WERI-Rb-1 (cell line): Measurements from ENCODE around the gene PUSL1.

ENCODE experiments used
- DNase-seq: peaks from one replicate; pipeline ENCODE4 v3.0.0-alpha.2; 2020
- H3K27ac ChIP-seq: fragments of 250-450 bp; sonication (Bioruptor Pico); 2 replicates; pipeline ENCODE4 v1.5.1; 2020; ENCODE audit warnings: mild to moderate bottlenecking, moderate library complexity
- H3K27me3 ChIP-seq: fragments of 250-450 bp; sonication (Bioruptor Pico); 2 replicates; pipeline ENCODE4 v1.5.1; 2021; ENCODE audit warnings: mild to moderate bottlenecking, low read depth, moderate library complexity; ENCODE audit not compliant: insufficient read depth, severe bottlenecking
- H3K36me3 ChIP-seq: fragments of 250-450 bp; sonication (Bioruptor Pico); 2 replicates; pipeline ENCODE4 v1.5.1; 2020; ENCODE audit warnings: mild to moderate bottlenecking, moderate library complexity
- H3K4me3 ChIP-seq: 2 replicates; pipeline ENCODE4 v1.5.1; 2011; ENCODE audit warnings: low read depth, mild to moderate bottlenecking, control low read depth, low read length
- H3K9me3 ChIP-seq: fragments of 250-450 bp; sonication (Bioruptor Pico); 2 replicates; pipeline ENCODE4 v1.5.1; 2021; ENCODE audit warnings: mild to moderate bottlenecking, moderate library complexity; ENCODE audit not compliant: severe bottlenecking
- CTCF ChIP-seq: IDR thresholded peaks from 2 replicates; pipeline ENCODE4 v1.5.1; 2011; ENCODE audit warnings: low read depth, mild to moderate bottlenecking, control low read depth, inconsistent platforms, low read length

PUSL1 gene

GRCh38 chr1:1352786-1353388, 44.5 kb downstream of the PUSL1 start:
- H3K9me3 ChIP-seq = no peaks in the 10 kb centered on the region
- no peak for TF ChIP-seq CTCF
- no peaks in the 10 kb centered on the region for H3K27me3 ChIP-seq
- no peak overlapping the region for H3K4me3 ChIP-seq
- no peak for DNase-seq
- H3K36me3 ChIP-seq = peaks cover 31% of the 10 kb centered on the region
- peak overlapping the region; percentile 73 for H3K27ac ChIP-seq

DNA sequence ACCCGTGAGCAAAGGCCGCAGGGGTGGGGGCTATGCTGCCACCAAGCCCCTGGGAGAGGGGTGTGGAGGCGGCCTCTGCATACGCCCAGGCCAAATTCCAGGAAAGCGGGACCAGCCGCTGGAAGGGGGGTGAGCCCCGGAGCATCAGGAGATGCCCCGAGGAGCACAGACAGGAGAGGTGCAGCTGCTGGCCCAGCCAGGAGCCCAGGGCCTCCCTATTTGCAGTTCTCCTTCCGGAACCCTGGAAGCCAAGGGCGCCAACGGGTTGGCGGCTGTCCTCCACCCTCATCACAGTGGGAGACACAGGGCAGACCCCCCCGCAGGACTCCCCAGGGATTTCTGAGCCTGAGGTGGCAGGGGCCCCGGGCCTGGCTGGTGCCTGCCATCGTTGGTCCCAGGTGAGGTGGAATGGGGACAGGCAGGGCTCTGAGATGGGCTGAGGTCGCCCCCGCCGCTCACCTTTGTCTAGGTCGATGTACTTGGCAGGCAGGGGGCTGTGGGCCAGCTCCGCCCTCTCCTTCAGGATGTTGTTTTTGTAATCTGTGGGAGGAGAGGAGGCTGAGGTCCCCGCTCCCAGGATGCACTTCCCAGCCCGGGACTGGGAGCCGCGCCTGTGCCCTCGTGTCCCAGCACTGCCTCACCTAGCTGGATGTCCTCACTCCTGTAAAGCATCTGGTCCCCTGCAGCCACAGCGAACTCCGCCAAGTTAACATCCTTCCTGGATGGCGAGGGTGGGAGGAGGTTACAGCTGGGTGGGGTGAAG, 45.2 kb downstream of the PUSL1 start:
- DNase-seq = no peak
- peaks cover 31% of the 10 kb centered on the region for H3K36me3 ChIP-seq
- H3K27me3 ChIP-seq = no peaks in the 10 kb centered on the region
- H3K9me3 ChIP-seq = no peaks in the 10 kb centered on the region
- TF ChIP-seq CTCF = no peak
- H3K27ac ChIP-seq = peak overlapping the region; percentile 73
- no peak overlapping the region for H3K4me3 ChIP-seq

GRCh38 chr1:1354271-1355247, 46.2 kb downstream of the PUSL1 start:
- no peak for TF ChIP-seq CTCF
- no peak for DNase-seq
- H3K27ac ChIP-seq = peak overlapping the region; percentile 73
- peaks cover 31% of the 10 kb centered on the region for H3K36me3 ChIP-seq
- H3K9me3 ChIP-seq = no peaks in the 10 kb centered on the region
- H3K27me3 ChIP-seq = no peaks in the 10 kb centered on the region
- no peak overlapping the region for H3K4me3 ChIP-seq

GRCh38 chr1:1355416-1355815, 47.0 kb downstream of the PUSL1 start:
- TF ChIP-seq CTCF = no peak
- no peaks in the 10 kb centered on the region for H3K9me3 ChIP-seq
- H3K4me3 ChIP-seq = no peak overlapping the region
- H3K27me3 ChIP-seq = no peaks in the 10 kb centered on the region
- peaks cover 31% of the 10 kb centered on the region for H3K36me3 ChIP-seq
- DNase-seq = no peak
- no peak overlapping the region for H3K27ac ChIP-seq

DNA sequence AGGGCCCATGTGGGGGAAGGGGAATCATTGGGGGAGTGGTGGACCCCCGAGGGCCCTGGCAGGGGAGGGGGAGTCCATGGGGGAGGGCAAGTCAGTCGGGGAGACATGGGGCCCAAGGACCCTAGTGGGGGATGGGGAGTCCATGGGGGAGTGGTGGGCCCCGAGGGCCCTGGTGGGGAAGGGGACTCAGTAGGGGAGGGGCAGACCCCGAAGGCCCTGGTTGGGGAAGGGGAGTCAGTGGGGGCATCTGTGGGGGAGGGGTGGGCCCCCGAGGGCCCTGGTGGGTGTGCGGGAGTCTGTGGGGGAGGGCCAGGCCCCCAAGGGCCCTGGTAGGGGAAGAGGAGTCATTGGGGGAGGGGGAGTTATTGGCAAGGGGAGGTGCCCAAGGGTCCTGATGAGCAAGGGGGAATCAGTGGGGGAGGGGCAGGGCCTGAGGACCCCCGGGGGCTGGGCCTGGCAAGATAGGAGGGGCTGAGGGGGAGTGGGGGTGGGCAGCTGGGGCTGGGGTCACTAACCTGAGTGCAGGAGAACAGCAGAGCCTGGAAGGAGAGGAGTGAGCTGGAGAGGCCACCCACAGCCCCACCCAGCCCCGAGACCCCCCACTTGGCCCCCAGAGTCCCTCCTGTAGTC, 47.9 kb downstream of the PUSL1 start:
- no peak for DNase-seq
- Histone ChIP-seq H3K4me3 (peak overlapping the region; percentile 86), H3K36me3 (peaks cover 31% of the 10 kb centered on the region), H3K9me3 (no peaks in the 10 kb centered on the region), H3K27ac (no peak overlapping the region), H3K27me3 (no peaks in the 10 kb centered on the region)
- TF ChIP-seq CTCF = no peak
